OCI-LY3 (cell line): Measurements from ENCODE around the gene SPDL1.

Experiments
- EZH2phosphoT487 ChIP-seq: fragments of 200-600 bp; shearing (Covaris generic); IDR thresholded peaks from 2 replicates; pipeline ENCODE4 v1.6.1; 2018; ENCODE audit warnings: antibody characterized with exemption, mixed run types, low read depth
- TF ChIP-seq, protein P1 (sequence below): fragments of 200-600, 300-600 bp; sonication (generic); IDR thresholded peaks from 2 replicates; pipeline ENCODE4 v1.5.1; 2014; ENCODE audit warnings: antibody characterized with exemption, low read length, low read depth

DNA sequence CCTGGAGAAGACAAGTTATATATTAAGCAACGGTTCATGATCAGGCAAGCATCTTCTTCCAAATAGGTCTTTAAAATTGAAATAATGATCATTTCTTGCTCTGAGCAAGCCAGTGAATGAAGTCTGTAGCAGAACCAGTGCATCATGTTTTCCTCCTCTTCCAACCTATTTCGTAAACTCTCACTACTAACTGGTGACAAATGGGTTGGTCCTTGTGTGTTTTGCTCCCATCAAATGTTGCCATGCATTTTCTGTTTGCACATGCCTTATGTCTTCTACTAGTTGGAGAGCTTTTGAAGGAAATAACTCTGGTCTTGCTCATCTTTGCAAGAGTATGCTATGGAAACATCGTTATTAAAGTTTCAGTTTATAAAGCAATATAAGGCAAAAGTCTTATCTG is 37.2 kb upstream of the SPDL1 start:
- no peak for TF ChIP-seq EZH2phosphoT487
- TF ChIP-seq, protein P1, sequence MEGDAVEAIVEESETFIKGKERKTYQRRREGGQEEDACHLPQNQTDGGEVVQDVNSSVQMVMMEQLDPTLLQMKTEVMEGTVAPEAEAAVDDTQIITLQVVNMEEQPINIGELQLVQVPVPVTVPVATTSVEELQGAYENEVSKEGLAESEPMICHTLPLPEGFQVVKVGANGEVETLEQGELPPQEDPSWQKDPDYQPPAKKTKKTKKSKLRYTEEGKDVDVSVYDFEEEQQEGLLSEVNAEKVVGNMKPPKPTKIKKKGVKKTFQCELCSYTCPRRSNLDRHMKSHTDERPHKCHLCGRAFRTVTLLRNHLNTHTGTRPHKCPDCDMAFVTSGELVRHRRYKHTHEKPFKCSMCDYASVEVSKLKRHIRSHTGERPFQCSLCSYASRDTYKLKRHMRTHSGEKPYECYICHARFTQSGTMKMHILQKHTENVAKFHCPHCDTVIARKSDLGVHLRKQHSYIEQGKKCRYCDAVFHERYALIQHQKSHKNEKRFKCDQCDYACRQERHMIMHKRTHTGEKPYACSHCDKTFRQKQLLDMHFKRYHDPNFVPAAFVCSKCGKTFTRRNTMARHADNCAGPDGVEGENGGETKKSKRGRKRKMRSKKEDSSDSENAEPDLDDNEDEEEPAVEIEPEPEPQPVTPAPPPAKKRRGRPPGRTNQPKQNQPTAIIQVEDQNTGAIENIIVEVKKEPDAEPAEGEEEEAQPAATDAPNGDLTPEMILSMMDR: no peak
